C4-2B (cell line): ENCODE measurements around the gene ARSB.

Experiments used
- ZFX ChIP-seq: fragments of 450-650 bp; IDR thresholded peaks from 2 replicates; pipeline ENCODE4 v1.6.1; 2017
- TF ChIP-seq, protein P1 (sequence below): fragments of 450-650 bp; conservative IDR thresholded peaks from 2 replicates; pipeline ENCODE4 v1.5.1; 2017; ENCODE audit warnings: mild to moderate bottlenecking

DNA sequence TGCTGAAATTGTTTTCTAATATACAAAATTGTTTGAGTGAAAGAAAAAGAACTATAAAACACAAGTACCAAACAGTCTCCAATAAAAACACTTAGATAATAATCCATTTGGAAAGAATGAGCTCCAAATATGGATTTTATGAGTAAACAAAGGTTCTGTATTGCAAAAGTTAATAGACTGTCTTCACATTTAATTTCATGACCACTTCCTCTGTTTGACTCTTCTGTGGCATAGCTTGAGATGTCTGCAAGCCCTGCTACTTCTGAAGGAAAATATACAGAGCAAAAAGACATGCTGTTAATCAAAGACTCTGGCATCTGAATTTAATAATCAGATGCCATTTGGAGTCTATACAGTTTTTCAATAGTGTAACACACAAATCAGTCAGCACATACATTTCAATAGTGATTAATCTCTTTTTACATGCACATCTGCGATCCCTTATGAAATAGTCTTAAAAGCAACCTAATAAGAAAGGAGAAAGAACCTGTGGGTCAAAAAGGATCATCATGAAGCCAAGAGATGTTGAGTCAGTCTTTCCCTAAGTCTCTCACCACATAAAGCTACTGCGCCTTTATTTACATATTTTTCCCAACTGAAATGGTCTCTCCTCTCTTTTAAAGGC lies 171.1 kb downstream of the ARSB start:
- TF ChIP-seq, protein P1, sequence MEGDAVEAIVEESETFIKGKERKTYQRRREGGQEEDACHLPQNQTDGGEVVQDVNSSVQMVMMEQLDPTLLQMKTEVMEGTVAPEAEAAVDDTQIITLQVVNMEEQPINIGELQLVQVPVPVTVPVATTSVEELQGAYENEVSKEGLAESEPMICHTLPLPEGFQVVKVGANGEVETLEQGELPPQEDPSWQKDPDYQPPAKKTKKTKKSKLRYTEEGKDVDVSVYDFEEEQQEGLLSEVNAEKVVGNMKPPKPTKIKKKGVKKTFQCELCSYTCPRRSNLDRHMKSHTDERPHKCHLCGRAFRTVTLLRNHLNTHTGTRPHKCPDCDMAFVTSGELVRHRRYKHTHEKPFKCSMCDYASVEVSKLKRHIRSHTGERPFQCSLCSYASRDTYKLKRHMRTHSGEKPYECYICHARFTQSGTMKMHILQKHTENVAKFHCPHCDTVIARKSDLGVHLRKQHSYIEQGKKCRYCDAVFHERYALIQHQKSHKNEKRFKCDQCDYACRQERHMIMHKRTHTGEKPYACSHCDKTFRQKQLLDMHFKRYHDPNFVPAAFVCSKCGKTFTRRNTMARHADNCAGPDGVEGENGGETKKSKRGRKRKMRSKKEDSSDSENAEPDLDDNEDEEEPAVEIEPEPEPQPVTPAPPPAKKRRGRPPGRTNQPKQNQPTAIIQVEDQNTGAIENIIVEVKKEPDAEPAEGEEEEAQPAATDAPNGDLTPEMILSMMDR = no peak
- no peak for TF ChIP-seq ZFX
